Gastroesophageal sphincter (tissue), 4 donors: Measurements from ENCODE around the gene USP20. TPM values are rescaled to one million over a fixed set of nuclear protein-coding genes. Genes with fewer than 3 reads are reported as not detected.

Source experiments
- ATAC-seq: fragments of 150-250 bp; one replicate; pipeline ENCODE4 v1.9.1; 2016; ENCODE audit warnings: mild to moderate bottlenecking, moderate library complexity
- H3K27ac ChIP-seq, 4 donors: fragments of 200-600 bp; sonication (generic) in 3 of 4; 1 replicate in 3 of 4; 2 replicates in 1 of 4; pipeline ENCODE4 v1.5.1; 2016 to 2019
- H3K27me3 ChIP-seq: fragments of 200-600 bp; sonication (generic); one replicate; pipeline ENCODE4 v1.5.1; 2019
- H3K36me3 ChIP-seq, 2 donors: fragments of 200-600 bp; sonication (generic); one replicate each; pipeline ENCODE4 v1.5.1; 2019; ENCODE audit warnings: control low read depth in 1 of 2
- H3K4me1 ChIP-seq, 3 donors: fragments of 200-600 bp; sonication (generic); 1 replicate in 2 of 3; 2 replicates in 1 of 3; pipeline ENCODE4 v1.5.1; 2016 to 2019; ENCODE audit warnings: control low read depth in 2 of 3
- H3K4me3 ChIP-seq, 2 donors: fragments of 200-600 bp; sonication (generic); one replicate each; pipeline ENCODE4 v1.5.1; 2019; ENCODE audit warnings: mild to moderate bottlenecking in 1 of 2, moderate library complexity in 1 of 2
- H3K9me3 ChIP-seq, 3 donors: fragments of 200-600 bp; sonication (generic); one replicate each; pipeline ENCODE4 v1.5.1; 2017 to 2019; ENCODE audit warnings: control low read depth in 2 of 3
- EP300 ChIP-seq: sonication (generic); formaldehyde crosslinking; IDR thresholded peaks from one replicate; pipeline ENCODE4 v1.6.1; 2017; ENCODE audit warnings: antibody characterized with exemption, mild to moderate bottlenecking
- POLR2A ChIP-seq, 2 donors: fragments of 450-650 bp; IDR thresholded peaks; one replicate each; pipeline ENCODE4 v1.6.1; 2017; ENCODE audit warnings: antibody characterized with exemption in 2 of 2, mild to moderate bottlenecking in 2 of 2, moderate library complexity in 1 of 2
- POLR2AphosphoS5 ChIP-seq: sonication (generic); formaldehyde crosslinking; IDR thresholded peaks from one replicate; pipeline ENCODE4 v1.6.1; 2017; ENCODE audit warnings: antibody characterized with exemption
- WGBS, 2 donors: methylation state at CpG; one replicate each; pipeline ENCODE4 v1.1.5; 2018; ENCODE audit warnings: low coverage in 1 of 2; 5-methylcytosine and 5-hydroxymethylcytosine counted together
- total RNA-seq, 4 donors: library from RNA; depleted of rRNA; stranded (reverse); fragments of >200 nt; gene quantifications; one replicate each; pipeline ENCODE4 v1.1.0, GENCODE V29; 2016
- TF ChIP-seq, protein P1 (sequence below), 4 experiments: fragments of 200-600 bp in 2 of 4; fragments of 450-650 bp in 2 of 4; sonication (generic) in 1 of 4; IDR thresholded peaks; one replicate each; pipeline ENCODE4 v1.5.1; 2017 to 2019; ENCODE audit warnings: antibody characterized with exemption in 4 of 4, mild to moderate bottlenecking in 2 of 4, moderate library complexity in 2 of 4

The USP20 gene
- total RNA-seq, 4 donors from 2014 or later, result 25.9 to 56.8 (median 33.4) TPM

GRCh38 chr9:129867136-129868022 lies 32.1 kb downstream of the USP20 start:
- H3K9me3 ChIP-seq, result no peaks in the 10 kb centered on the region
- WGBS, 2 donors, result no CpG with 5 or more reads among the region's 17 CpGs
- H3K36me3 ChIP-seq, result peaks cover 0 to 81% of the 10 kb centered on the region in 2 donors
- H3K27me3 ChIP-seq, result no peaks in the 10 kb centered on the region
- TF ChIP-seq POLR2A (IDR thresholded peaks at IDR 0.05), result no peak
- TF ChIP-seq POLR2AphosphoS5, result no peak
- TF ChIP-seq, protein P1, sequence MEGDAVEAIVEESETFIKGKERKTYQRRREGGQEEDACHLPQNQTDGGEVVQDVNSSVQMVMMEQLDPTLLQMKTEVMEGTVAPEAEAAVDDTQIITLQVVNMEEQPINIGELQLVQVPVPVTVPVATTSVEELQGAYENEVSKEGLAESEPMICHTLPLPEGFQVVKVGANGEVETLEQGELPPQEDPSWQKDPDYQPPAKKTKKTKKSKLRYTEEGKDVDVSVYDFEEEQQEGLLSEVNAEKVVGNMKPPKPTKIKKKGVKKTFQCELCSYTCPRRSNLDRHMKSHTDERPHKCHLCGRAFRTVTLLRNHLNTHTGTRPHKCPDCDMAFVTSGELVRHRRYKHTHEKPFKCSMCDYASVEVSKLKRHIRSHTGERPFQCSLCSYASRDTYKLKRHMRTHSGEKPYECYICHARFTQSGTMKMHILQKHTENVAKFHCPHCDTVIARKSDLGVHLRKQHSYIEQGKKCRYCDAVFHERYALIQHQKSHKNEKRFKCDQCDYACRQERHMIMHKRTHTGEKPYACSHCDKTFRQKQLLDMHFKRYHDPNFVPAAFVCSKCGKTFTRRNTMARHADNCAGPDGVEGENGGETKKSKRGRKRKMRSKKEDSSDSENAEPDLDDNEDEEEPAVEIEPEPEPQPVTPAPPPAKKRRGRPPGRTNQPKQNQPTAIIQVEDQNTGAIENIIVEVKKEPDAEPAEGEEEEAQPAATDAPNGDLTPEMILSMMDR (IDR thresholded peaks at IDR 0.05), result no peak
- TF ChIP-seq EP300, result no peak
- ATAC-seq, result no peak
- no peaks in the 10 kb centered on the region for H3K4me1 ChIP-seq
- H3K27ac ChIP-seq, result no peak overlapping the region
- no peak overlapping the region for H3K4me3 ChIP-seq

- Histone ChIP-seq H3K36me3 (peaks cover 0 to 72% of the 10 kb centered on the region in 2 donors), H3K9me3 (no peaks in the 10 kb centered on the region), H3K4me3 (no peak overlapping the region), H3K27me3 (no peaks in the 10 kb centered on the region), H3K4me1 (no peaks in the 10 kb centered on the region), H3K27ac (no peak overlapping the region)
- TF ChIP-seq POLR2AphosphoS5 (no peak), POLR2A (IDR thresholded peaks at IDR 0.05) (no peak), EP300 (no peak)
- TF ChIP-seq, protein P1 (IDR thresholded peaks at IDR 0.05), result no peak
- ATAC-seq, result no peak
- WGBS, 2 donors, result no CpG with 5 or more reads among the region's 48 CpGs
Observed at GRCh38 chr9:129868023-129868871, 33.0 kb downstream of the USP20 start.

DNA sequence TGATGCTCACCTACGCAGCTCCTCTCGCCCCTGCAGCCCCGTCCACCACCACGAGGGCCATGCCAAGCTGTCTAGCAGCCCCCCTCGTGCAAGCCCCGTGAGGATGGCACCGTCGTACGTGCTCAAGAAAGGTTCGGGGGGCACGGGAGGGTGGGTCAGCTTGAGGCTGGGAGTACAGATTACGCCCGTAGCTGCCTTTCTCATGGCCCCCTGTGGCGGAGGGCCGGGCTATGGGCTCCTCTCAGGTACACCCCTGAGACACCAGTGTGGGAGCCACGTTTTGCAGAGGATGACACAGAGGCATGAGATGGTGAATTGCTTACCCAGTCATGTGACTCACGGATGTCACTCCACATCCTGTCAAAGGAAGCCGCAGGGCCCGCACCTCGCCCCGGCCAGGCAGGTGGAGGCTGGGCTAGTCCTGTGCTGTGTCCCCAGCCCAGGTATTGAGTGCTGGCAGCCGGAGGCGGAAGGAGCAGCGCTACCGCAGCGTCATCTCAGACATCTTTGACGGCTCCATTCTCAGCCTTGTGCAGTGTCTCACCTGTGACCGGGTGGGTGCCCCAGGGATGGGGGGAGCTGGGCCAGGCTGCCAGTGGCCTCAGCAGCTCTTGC lies 33.7 kb downstream of the USP20 start:
- H3K4me3 ChIP-seq, result no peak overlapping the region
- no peaks in the 10 kb centered on the region for H3K9me3 ChIP-seq
- H3K27ac ChIP-seq, result no peak overlapping the region
- H3K4me1 ChIP-seq, result no peaks in the 10 kb centered on the region
- peak; percentile 34 for ATAC-seq
- no peaks in the 10 kb centered on the region for H3K27me3 ChIP-seq
- TF ChIP-seq POLR2AphosphoS5, result no peak
- TF ChIP-seq, protein P1 (IDR thresholded peaks at IDR 0.05), result no peak
- TF ChIP-seq POLR2A (IDR thresholded peaks at IDR 0.05), result no peak
- no peak for TF ChIP-seq EP300
- H3K36me3 ChIP-seq, result peaks cover 0 to 65% of the 10 kb centered on the region in 2 donors
- no CpG with 5 or more reads among the region's 28 CpGs for WGBS, 2 donors

- H3K36me3 ChIP-seq, result peaks cover 0 to 58% of the 10 kb centered on the region in 2 donors
- 76 to 90% methylated on average over 4 to 5 of the region's 24 CpGs for WGBS, 2 donors
- TF ChIP-seq, protein P1 (IDR thresholded peaks at IDR 0.05), result no peak
- TF ChIP-seq POLR2A (IDR thresholded peaks at IDR 0.05) (no peak), EP300 (no peak), POLR2AphosphoS5 (no peak)
Observed at GRCh38 chr9:129869585-129870501, 34.6 kb downstream of the USP20 start.

More at GRCh38 chr9:129869585-129870501, 34.6 kb downstream of the USP20 start:
- Histone ChIP-seq H3K4me1 (no peaks in the 10 kb centered on the region), H3K27ac (no peak overlapping the region), H3K4me3 (no peak overlapping the region), H3K27me3 (no peaks in the 10 kb centered on the region), H3K9me3 (no peaks in the 10 kb centered on the region)
- ATAC-seq, result no peak
